Esophagus squamous epithelium (tissue), 4 donors: Measurements from ENCODE around the gene PSME3.

Experiments
- POLR2A ChIP-seq, 4 donors: fragments of 450-650 bp; IDR thresholded peaks; one replicate each; pipeline ENCODE4 v1.6.1; 2017; ENCODE audit warnings: antibody characterized with exemption in 4 of 4, mild to moderate bottlenecking in 4 of 4, moderate library complexity in 3 of 4
- TF ChIP-seq, protein P1 (sequence below), 6 experiments: fragments of 450-650 bp in 4 of 6; fragments of 200-600 bp in 2 of 6; sonication (generic) in 2 of 6; IDR thresholded peaks; one replicate each; pipeline ENCODE4 v1.5.1; 2016 to 2019; ENCODE audit warnings: antibody characterized with exemption in 6 of 6, mild to moderate bottlenecking in 4 of 6, moderate library complexity in 4 of 6

DNA sequence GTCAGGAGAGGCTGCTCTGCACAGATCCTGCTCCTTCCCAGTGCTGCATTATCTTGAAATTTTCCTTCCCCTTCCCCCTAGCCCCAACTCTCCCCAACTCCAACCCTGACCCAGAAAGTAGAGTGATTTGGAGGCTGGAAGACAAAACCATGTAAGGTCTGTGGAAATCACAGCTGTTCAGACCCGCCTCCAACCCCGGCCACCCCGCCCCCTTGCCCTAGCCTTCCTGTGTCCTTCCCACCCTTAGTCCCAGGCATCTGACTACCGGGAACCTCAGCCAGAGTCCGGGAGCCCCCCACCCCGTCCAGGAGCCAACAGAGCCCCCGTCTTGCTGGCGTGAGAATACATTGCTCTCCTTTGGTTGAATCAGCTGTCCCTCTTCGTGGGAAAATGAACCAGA lies 17.8 kb downstream of the PSME3 start, which contains the start of gene AOC3:
- TF ChIP-seq, protein P1, sequence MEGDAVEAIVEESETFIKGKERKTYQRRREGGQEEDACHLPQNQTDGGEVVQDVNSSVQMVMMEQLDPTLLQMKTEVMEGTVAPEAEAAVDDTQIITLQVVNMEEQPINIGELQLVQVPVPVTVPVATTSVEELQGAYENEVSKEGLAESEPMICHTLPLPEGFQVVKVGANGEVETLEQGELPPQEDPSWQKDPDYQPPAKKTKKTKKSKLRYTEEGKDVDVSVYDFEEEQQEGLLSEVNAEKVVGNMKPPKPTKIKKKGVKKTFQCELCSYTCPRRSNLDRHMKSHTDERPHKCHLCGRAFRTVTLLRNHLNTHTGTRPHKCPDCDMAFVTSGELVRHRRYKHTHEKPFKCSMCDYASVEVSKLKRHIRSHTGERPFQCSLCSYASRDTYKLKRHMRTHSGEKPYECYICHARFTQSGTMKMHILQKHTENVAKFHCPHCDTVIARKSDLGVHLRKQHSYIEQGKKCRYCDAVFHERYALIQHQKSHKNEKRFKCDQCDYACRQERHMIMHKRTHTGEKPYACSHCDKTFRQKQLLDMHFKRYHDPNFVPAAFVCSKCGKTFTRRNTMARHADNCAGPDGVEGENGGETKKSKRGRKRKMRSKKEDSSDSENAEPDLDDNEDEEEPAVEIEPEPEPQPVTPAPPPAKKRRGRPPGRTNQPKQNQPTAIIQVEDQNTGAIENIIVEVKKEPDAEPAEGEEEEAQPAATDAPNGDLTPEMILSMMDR (IDR thresholded peaks at IDR 0.05): no peak
- peak in 1 of 4 donors; percentile 27 for TF ChIP-seq POLR2A (IDR thresholded peaks at IDR 0.05)
